ENCODE data around the gene ZNF780A.
A peak's percentile ranks its signal among the peaks of the same experiment; 100 is the strongest.

ZNF780A gene

GRCh38 chr19:40055832-40056504 is 34.8 kb downstream of the ZNF780A start, which contains the start of gene ZNF780B (continued):
- TF ChIP-seq, protein P1, sequence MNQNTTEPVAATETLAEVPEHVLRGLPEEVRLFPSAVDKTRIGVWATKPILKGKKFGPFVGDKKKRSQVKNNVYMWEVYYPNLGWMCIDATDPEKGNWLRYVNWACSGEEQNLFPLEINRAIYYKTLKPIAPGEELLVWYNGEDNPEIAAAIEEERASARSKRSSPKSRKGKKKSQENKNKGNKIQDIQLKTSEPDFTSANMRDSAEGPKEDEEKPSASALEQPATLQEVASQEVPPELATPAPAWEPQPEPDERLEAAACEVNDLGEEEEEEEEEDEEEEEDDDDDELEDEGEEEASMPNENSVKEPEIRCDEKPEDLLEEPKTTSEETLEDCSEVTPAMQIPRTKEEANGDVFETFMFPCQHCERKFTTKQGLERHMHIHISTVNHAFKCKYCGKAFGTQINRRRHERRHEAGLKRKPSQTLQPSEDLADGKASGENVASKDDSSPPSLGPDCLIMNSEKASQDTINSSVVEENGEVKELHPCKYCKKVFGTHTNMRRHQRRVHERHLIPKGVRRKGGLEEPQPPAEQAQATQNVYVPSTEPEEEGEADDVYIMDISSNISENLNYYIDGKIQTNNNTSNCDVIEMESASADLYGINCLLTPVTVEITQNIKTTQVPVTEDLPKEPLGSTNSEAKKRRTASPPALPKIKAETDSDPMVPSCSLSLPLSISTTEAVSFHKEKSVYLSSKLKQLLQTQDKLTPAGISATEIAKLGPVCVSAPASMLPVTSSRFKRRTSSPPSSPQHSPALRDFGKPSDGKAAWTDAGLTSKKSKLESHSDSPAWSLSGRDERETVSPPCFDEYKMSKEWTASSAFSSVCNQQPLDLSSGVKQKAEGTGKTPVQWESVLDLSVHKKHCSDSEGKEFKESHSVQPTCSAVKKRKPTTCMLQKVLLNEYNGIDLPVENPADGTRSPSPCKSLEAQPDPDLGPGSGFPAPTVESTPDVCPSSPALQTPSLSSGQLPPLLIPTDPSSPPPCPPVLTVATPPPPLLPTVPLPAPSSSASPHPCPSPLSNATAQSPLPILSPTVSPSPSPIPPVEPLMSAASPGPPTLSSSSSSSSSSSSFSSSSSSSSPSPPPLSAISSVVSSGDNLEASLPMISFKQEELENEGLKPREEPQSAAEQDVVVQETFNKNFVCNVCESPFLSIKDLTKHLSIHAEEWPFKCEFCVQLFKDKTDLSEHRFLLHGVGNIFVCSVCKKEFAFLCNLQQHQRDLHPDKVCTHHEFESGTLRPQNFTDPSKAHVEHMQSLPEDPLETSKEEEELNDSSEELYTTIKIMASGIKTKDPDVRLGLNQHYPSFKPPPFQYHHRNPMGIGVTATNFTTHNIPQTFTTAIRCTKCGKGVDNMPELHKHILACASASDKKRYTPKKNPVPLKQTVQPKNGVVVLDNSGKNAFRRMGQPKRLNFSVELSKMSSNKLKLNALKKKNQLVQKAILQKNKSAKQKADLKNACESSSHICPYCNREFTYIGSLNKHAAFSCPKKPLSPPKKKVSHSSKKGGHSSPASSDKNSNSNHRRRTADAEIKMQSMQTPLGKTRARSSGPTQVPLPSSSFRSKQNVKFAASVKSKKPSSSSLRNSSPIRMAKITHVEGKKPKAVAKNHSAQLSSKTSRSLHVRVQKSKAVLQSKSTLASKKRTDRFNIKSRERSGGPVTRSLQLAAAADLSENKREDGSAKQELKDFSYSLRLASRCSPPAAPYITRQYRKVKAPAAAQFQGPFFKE (tag by site-specific recombination; IDR thresholded peaks at IDR 0.05; ENCODE audit: borderline replicate concordance): no peak
- TF ChIP-seq ZNF549 (tag by site-specific recombination; IDR thresholded peaks at IDR 0.05) (no peak), BCL6B (tag by site-specific recombination; IDR thresholded peaks at IDR 0.05) (no peak), PBX3 (CRISPR knock-in tag; IDR thresholded peaks at IDR 0.05) (0 out of 2 replicates have a peak, but pooled peaks have one; percentile 49), ZBTB8A (tag by site-specific recombination; IDR thresholded peaks at IDR 0.05) (peak; percentile 33; the same call in 1 of the 2 replicates), ZNF37A (tag by site-specific recombination; IDR thresholded peaks at IDR 0.05) (no peak), ATF2 (tag by site-specific recombination; IDR thresholded peaks at IDR 0.05; ENCODE audit: low read depth) (no peak), SP7 (tag by site-specific recombination; IDR thresholded peaks at IDR 0.05) (peak; percentile 74), ZFP69B (tag by site-specific recombination; IDR thresholded peaks at IDR 0.05) (peak; percentile 64; the same call in 1 of the 2 replicates), ZNF488 (tag by site-specific recombination; IDR thresholded peaks at IDR 0.05) (no peak), REPIN1 (tag by site-specific recombination; IDR thresholded peaks at IDR 0.05; ENCODE audit: low read depth) (peak; percentile 75; the same call in 1 of the 2 replicates), ZNF843 (tag by site-specific recombination; IDR thresholded peaks at IDR 0.05) (peak; percentile 67), ZNF530 (tag by site-specific recombination; IDR thresholded peaks at IDR 0.05; ENCODE audit: low read depth) (0 out of 2 replicates have a peak, but pooled peaks have one; percentile 37), ZNF777 (tag by site-specific recombination; IDR thresholded peaks at IDR 0.05; ENCODE audit: borderline replicate concordance) (peak; percentile 67; the same call in 1 of the 2 replicates), ZBTB26 (tag by site-specific recombination; optimal IDR thresholded peaks at IDR 0.05) (peak; percentile 95), ZFP41 (tag by site-specific recombination; IDR thresholded peaks at IDR 0.05; ENCODE audit: borderline replicate concordance) (no peak), ZNF610 (tag by site-specific recombination; IDR thresholded peaks at IDR 0.05; ENCODE audit: borderline replicate concordance) (peak; percentile 68)
- TF ChIP-seq, protein P2, sequence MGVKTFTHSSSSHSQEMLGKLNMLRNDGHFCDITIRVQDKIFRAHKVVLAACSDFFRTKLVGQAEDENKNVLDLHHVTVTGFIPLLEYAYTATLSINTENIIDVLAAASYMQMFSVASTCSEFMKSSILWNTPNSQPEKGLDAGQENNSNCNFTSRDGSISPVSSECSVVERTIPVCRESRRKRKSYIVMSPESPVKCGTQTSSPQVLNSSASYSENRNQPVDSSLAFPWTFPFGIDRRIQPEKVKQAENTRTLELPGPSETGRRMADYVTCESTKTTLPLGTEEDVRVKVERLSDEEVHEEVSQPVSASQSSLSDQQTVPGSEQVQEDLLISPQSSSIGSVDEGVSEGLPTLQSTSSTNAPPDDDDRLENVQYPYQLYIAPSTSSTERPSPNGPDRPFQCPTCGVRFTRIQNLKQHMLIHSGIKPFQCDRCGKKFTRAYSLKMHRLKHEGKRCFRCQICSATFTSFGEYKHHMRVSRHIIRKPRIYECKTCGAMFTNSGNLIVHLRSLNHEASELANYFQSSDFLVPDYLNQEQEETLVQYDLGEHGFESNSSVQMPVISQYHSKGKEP (tag by site-specific recombination; IDR thresholded peaks at IDR 0.05): no peak
- TF ChIP-seq, protein P3, sequence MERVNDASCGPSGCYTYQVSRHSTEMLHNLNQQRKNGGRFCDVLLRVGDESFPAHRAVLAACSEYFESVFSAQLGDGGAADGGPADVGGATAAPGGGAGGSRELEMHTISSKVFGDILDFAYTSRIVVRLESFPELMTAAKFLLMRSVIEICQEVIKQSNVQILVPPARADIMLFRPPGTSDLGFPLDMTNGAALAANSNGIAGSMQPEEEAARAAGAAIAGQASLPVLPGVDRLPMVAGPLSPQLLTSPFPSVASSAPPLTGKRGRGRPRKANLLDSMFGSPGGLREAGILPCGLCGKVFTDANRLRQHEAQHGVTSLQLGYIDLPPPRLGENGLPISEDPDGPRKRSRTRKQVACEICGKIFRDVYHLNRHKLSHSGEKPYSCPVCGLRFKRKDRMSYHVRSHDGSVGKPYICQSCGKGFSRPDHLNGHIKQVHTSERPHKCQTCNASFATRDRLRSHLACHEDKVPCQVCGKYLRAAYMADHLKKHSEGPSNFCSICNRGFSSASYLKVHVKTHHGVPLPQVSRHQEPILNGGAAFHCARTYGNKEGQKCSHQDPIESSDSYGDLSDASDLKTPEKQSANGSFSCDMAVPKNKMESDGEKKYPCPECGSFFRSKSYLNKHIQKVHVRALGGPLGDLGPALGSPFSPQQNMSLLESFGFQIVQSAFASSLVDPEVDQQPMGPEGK (tag by site-specific recombination; IDR thresholded peaks at IDR 0.05): peak; percentile 35; the same call in 1 of the 2 replicates

Data from HEK293 (cell line).